ENCODE measurements around the gene ADCYAP1R1. TPM values are rescaled to one million over a fixed set of nuclear protein-coding genes. Genes with fewer than 3 reads are reported as not detected.

Gene ADCYAP1R1
- total RNA-seq, 4 donors from 2014 or later, result 13.9 to 36.3 (median 24.2) TPM

DNA sequence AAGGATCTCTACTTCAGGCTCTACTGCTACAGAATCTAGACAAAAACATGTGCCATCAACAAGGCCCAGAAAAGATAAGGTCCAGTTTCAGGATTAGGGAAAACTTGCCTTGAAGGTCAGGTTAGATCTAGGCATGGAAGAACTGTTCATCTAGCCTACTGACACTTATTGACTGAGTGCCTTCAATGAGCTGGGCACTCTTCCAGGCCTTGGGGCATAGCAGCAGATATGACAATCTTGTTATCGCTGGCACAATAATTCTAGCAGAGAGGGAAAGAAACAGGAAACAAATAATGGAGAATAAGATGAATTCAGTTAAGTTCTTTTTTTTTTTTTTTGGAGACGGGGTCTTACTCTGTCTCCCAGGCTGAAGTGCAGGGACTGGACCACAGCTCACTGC lies 71.6 kb downstream of the ADCYAP1R1 start:
- TF ChIP-seq POLR2A (IDR thresholded peaks at IDR 0.05) (no peak), EP300 (IDR thresholded peaks at IDR 0.05) (no peak), POLR2AphosphoS5 (IDR thresholded peaks at IDR 0.05) (no peak)
- TF ChIP-seq, protein P1, sequence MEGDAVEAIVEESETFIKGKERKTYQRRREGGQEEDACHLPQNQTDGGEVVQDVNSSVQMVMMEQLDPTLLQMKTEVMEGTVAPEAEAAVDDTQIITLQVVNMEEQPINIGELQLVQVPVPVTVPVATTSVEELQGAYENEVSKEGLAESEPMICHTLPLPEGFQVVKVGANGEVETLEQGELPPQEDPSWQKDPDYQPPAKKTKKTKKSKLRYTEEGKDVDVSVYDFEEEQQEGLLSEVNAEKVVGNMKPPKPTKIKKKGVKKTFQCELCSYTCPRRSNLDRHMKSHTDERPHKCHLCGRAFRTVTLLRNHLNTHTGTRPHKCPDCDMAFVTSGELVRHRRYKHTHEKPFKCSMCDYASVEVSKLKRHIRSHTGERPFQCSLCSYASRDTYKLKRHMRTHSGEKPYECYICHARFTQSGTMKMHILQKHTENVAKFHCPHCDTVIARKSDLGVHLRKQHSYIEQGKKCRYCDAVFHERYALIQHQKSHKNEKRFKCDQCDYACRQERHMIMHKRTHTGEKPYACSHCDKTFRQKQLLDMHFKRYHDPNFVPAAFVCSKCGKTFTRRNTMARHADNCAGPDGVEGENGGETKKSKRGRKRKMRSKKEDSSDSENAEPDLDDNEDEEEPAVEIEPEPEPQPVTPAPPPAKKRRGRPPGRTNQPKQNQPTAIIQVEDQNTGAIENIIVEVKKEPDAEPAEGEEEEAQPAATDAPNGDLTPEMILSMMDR (IDR thresholded peaks at IDR 0.05), result no peak
- ATAC-seq, result no peak
- Histone ChIP-seq H3K27me3 (peaks cover 10% of the 10 kb centered on the region), H3K36me3 (no peaks in the 10 kb centered on the region), H3K27ac (no peak overlapping the region), H3K9me3 (no peaks in the 10 kb centered on the region), H3K4me3 (no peak overlapping the region), H3K4me1 (peaks cover 0 to 15% (median 0%) of the 10 kb centered on the region in 3 donors)
- 83% methylated on average over 2 of the region's 2 CpGs for WGBS, 2 donors (ENCODE audit: low coverage in 1 of 2)

DNA sequence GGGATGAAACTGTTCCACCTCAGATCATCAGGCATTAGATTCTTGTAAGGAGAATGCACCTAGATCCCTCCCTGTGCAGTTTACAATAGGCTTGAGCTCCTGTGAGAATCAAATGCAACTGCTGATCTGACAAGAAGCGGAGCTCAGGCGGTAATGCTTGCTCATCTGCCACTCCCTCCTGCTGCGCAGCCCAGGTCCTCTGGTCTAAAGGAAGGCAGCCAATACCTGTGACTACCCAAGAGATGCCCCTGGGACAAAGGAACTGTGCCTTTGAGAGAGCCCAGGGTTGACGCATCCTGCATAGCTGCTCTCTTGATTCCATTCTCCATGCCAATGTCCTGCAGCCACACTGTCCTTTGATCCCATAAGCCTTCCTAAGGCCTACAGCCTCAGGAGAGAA lies 73.1 kb downstream of the ADCYAP1R1 start:
- H3K4me1 ChIP-seq, result peaks cover 0 to 15% (median 0%) of the 10 kb centered on the region in 3 donors
- TF ChIP-seq, protein P1 (IDR thresholded peaks at IDR 0.05), result no peak
- TF ChIP-seq EP300 (IDR thresholded peaks at IDR 0.05), result no peak
- no peak for TF ChIP-seq POLR2A (IDR thresholded peaks at IDR 0.05)
- no peak for TF ChIP-seq POLR2AphosphoS5 (IDR thresholded peaks at IDR 0.05)
- 80 to 100% methylated on average over 1 to 3 of the region's 4 CpGs for WGBS, 2 donors (ENCODE audit: low coverage in 1 of 2)

DNA sequence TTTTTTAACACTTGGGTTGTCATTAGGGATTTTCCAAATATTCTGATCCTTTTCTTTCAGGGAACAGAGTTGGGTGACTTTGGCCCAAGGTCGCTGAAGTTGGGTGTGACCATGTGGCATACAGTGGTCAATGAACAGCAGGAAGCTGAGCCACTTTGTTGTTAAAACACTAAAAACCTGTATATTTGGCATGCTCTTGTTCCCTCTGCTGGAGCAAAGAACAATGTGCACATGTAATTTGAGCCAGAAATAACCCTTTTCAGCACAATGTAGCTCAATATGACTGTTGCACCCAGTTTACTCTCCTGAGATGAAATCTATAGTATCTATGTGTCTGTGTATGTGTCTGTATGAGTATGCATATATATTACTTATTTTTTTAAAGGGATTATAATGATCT lies 74.9 kb downstream of the ADCYAP1R1 start:
- peaks cover 0 to 14% (median 0%) of the 10 kb centered on the region in 3 donors for H3K4me1 ChIP-seq
- H3K27me3 ChIP-seq, result peaks cover 16% of the 10 kb centered on the region
- no peak overlapping the region for H3K27ac ChIP-seq
- WGBS, 2 donors (ENCODE audit: low coverage in 1 of 2), result 50% methylated on average over 1 of the region's 1 CpG; no CpG with 5 or more reads in 1 of the 2 donors
- TF ChIP-seq, protein P1 (IDR thresholded peaks at IDR 0.05), result peak in 1 of 4 experiments; percentile 3
- TF ChIP-seq POLR2AphosphoS5 (IDR thresholded peaks at IDR 0.05) (no peak), EP300 (IDR thresholded peaks at IDR 0.05) (no peak), POLR2A (IDR thresholded peaks at IDR 0.05) (no peak)
- no peaks in the 10 kb centered on the region for H3K9me3 ChIP-seq
- ATAC-seq, result no peak
- no peaks in the 10 kb centered on the region for H3K36me3 ChIP-seq
- no peak overlapping the region for H3K4me3 ChIP-seq

More for the DNA sequence above, 73.1 kb downstream of the ADCYAP1R1 start:
- H3K27me3 ChIP-seq, result peaks cover 16% of the 10 kb centered on the region
- no peak overlapping the region for H3K4me3 ChIP-seq
- no peaks in the 10 kb centered on the region for H3K36me3 ChIP-seq
- no peaks in the 10 kb centered on the region for H3K9me3 ChIP-seq
- no peak overlapping the region for H3K27ac ChIP-seq
- ATAC-seq, result no peak

DNA sequence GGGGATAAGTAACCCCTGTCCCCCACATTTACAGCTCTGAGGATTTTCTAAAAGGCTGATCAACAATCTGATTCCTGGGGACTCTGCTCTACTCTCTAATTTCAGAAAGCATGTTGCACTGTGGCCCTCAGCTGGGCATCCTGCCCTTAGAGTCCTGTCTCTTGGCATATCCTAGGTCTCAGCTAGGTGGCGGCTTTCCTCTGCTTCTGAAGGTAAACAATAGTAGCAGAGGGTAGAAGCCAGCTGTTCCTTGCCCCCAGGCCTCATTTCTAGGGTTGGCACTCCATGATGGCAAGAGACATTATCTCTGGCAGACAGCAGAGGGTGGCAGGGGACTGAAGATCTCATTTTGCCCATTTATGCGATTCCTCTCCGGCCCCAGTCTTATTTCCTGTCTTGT lies 77.0 kb downstream of the ADCYAP1R1 start:
- peaks cover 16% of the 10 kb centered on the region for H3K27me3 ChIP-seq
- no peaks in the 10 kb centered on the region for H3K4me1 ChIP-seq
- H3K27ac ChIP-seq, result no peak overlapping the region
- WGBS, 2 donors (ENCODE audit: low coverage in 1 of 2), result 74 to 85% methylated on average over 3 of the region's 3 CpGs
- no peak overlapping the region for H3K4me3 ChIP-seq
- H3K9me3 ChIP-seq, result no peaks in the 10 kb centered on the region
- TF ChIP-seq EP300 (IDR thresholded peaks at IDR 0.05) (no peak), POLR2AphosphoS5 (IDR thresholded peaks at IDR 0.05) (no peak), POLR2A (IDR thresholded peaks at IDR 0.05) (no peak)
- TF ChIP-seq, protein P1 (IDR thresholded peaks at IDR 0.05), result no peak
- ATAC-seq, result no peak
- no peaks in the 10 kb centered on the region for H3K36me3 ChIP-seq

DNA sequence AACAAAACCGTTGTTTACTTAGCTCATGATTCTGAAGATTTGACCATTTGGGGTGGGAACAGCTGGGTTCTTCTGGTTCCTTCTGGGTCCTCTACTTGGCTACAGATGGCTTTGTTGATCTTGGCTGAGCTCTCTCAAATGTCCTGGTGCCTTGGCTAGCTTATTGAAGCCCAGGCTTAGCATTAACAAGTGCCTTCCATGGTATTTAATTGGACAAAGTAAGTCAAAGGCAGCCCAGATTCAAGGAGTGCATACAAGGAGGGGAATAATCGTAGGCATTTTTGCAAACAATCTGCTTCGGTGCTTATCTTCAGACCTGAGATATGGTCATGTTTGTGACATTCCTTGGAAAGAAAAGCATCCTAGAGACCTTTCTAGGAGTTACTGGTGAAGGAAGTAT lies 81.4 kb downstream of the ADCYAP1R1 start:
- H3K36me3 ChIP-seq, result no peaks in the 10 kb centered on the region
- TF ChIP-seq EP300 (IDR thresholded peaks at IDR 0.05) (no peak), POLR2AphosphoS5 (IDR thresholded peaks at IDR 0.05) (no peak), POLR2A (IDR thresholded peaks at IDR 0.05) (no peak)
- TF ChIP-seq, protein P1 (IDR thresholded peaks at IDR 0.05), result no peak
- WGBS, 2 donors (ENCODE audit: low coverage in 1 of 2), result 88 to 100% methylated on average over 2 to 3 of the region's 3 CpGs
- H3K4me3 ChIP-seq, result no peak overlapping the region
- ATAC-seq, result no peak
- H3K4me1 ChIP-seq, result peaks cover 0 to 4% (median 0%) of the 10 kb centered on the region in 3 donors
- H3K27ac ChIP-seq, result no peak overlapping the region
- H3K27me3 ChIP-seq, result peaks cover 8% of the 10 kb centered on the region
- H3K9me3 ChIP-seq, result no peaks in the 10 kb centered on the region

Measured in gastroesophageal sphincter (tissue), 4 donors.